GM18951 (cell line): ENCODE results near the gene LRRC23.
A peak's percentile ranks its signal among the peaks of the same experiment; 100 is the strongest.

ENCODE experiments used
- POLR2A ChIP-seq: IDR thresholded peaks from 4 replicates; pipeline ENCODE4 v1.6.1; 2011; ENCODE audit warnings: mild to moderate bottlenecking; ENCODE audit not compliant: insufficient read length, insufficient read depth; ENCODE audit errors: extremely low read depth
- in situ Hi-C: fragments of 300-500 bp; cut with MboI; formaldehyde crosslinking; loops from one replicate; pipeline ENCODE4 v1.12.0; 2022; ENCODE audit warnings: low sequenced_read_pairs, mixed read lengths, inconsistent platforms; ENCODE audit not compliant: unreplicated experiment

The LRRC23 gene

DNA sequence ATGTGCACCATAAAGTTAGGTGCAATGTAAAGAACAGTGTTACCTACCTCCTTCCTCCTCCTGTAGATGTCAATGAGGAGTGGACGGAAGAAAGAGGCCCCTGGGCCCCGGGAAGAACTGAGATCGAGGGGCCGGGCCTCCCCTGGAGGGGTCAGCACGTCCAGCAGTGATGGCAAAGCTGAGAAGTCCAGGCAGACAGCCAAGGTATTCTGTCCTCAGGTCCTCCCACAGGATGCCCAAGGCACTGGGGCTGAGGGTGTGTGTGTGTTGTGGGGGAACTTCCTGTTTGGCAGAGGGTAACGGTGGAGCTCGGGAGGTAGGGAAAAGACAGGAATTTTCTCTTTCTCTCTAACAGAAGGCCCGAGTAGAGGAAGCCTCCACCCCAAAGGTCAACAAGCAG, 29.5 kb downstream of the LRRC23 start:
- TF ChIP-seq POLR2A, result no peak
- in situ Hi-C loops, result no loop called here

- TF ChIP-seq POLR2A, result no peak
- in situ Hi-C loops, result no loop called here
These were observed 31.0 kb downstream of the LRRC23 start for GRCh38 chr12:6935371-6936193.

- in situ Hi-C loops, result no loop called here
- TF ChIP-seq POLR2A, result no peak
These were observed 31.6 kb downstream of the LRRC23 start for GRCh38 chr12:6936194-6936635.

- in situ Hi-C loops, result no loop called here
These were observed 32.2 kb downstream of the LRRC23 start for GRCh38 chr12:6936636-6937480.

GRCh38 chr12:6937481-6938352, 33.1 kb downstream of the LRRC23 start:
- in situ Hi-C loops, result no loop called here
- peak; percentile 88 for TF ChIP-seq POLR2A

More at GRCh38 chr12:6936636-6937480, 32.2 kb downstream of the LRRC23 start:
- TF ChIP-seq POLR2A, result no peak

DNA sequence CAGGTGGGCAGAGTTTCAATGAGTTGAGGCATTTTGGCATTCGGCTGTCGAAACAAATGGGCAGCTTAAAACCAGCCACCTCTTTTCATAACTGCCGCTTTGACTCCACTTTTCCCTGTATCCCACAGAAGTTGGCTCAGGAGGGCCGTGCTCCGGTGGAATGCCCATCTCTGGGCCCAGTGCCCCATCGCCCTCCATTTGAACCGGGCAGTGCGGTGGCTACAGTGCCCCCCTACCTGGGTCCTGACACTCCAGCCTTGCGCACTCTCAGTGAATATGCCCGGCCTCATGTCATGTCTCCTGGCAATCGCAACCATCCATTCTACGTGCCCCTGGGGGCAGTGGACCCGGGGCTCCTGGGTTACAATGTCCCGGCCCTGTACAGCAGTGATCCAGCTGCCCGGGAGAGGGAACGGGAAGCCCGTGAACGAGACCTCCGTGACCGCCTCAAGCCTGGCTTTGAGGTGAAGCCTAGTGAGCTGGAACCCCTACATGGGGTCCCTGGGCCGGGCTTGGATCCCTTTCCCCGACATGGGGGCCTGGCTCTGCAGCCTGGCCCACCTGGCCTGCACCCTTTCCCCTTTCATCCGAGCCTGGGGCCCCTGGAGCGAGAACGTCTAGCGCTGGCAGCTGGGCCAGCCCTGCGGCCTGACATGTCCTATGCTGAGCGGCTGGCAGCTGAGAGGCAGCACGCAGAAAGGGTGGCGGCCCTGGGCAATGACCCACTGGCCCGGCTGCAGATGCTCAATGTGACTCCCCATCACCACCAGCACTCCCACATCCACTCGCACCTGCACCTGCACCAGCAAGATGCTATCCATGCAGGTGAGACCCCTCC, 34.0 kb downstream of the LRRC23 start:
- in situ Hi-C loops, result no loop called here
- TF ChIP-seq POLR2A, result no peak

DNA sequence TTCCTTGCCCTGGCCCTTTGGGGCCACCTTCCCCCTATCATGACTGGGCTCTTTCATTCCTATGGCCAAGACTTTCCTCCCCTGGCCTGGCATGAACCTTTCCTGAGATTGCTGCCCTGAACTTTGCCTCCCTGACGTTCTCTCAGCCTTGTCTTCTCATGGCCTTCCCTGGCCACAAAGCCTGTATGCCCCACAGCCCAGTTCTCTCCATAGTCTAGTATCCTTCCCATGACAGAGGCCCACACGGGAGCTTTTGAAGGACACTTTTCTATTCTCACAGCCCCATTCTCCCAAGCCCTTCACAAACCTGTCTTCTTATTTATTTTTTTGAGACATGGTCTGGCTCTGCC, 34.5 kb downstream of the LRRC23 start:
- in situ Hi-C loops, result no loop called here
- no peak for TF ChIP-seq POLR2A

GRCh38 chr12:6941267-6941666, 36.6 kb downstream of the LRRC23 start:
- no peak for TF ChIP-seq POLR2A
- in situ Hi-C loops, result loop anchor here (10.0 kb wide), 1 partner anchor 164 kb away; the partner anchor contains the start of gene C1RL

- in situ Hi-C loops, result loop anchor here (10.0 kb wide), 1 partner anchor 163 kb away; the partner anchor contains the start of gene C1RL
- TF ChIP-seq POLR2A, result no peak
These were observed 37.2 kb downstream of the LRRC23 start for GRCh38 chr12:6941782-6942181.

- no peak for TF ChIP-seq POLR2A
- in situ Hi-C loops, result loop anchor here (10.0 kb wide), 1 partner anchor 163 kb away; the partner anchor contains the start of gene C1RL
These were observed 37.7 kb downstream of the LRRC23 start for GRCh38 chr12:6942331-6942665.

DNA sequence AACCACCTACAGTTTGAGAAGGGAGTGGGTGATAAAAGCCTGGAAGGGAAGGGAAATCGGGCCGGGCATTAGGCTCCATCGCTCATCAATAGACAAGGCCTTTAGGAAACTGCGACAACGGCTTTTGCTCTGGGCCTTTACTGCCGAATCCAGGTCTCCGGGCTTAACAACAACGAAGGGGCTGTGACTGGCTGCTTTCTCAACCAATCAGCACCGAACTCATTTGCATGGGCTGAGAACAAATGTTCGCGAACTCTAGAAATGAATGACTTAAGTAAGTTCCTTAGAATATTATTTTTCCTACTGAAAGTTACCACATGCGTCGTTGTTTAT, 38.7 kb downstream of the LRRC23 start:
- no peak for TF ChIP-seq POLR2A
- in situ Hi-C loops, result loop anchor here (10.0 kb wide), 1 partner anchor 161 kb away; the partner anchor contains the start of gene C1RL

DNA sequence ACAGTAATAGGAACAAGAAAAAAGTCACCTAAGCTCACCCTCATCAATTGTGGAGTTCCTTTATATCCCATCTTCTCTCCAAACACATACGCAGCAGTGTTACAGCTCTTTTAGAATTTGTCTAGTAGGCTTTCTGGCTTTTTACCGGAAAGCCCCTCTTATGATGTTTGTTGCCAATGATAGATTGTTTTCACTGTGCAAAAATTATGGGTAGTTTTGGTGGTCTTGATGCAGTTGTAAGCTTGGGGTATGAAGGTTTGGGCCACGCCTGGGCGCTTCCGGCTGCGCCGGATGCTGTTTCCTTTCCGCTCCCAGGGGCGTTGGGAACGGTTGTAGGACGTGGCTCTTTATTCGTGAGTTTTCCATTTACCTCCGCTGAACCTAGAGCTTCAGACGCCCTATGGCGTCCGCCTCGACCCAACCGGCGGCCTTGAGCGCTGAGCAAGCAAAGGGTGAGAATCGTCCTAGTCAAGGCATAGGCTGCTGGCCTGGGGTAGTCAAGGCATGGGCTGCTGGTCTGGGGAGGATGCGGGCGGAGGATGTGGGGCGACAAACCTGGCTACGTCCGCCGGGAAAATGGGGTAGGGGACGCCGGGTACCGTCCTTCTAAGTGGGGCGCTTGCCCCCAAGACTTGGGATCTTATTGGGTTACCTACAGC, 39.2 kb downstream of the LRRC23 start, which contains the start of the genes C12orf57 and RNU7-1:
C12orf57 (plus strand) TSS at position 301 of the 659 bp plus-strand sequence; CDS start at position 401, 100 bp downstream.
RNU7-1 (plus strand) TSS at position 95 of the 659 bp plus-strand sequence.
- TF ChIP-seq POLR2A, result peak; percentile 98
- in situ Hi-C loops, result loop anchor here (10.0 kb wide), 1 partner anchor 161 kb away; the partner anchor contains the start of gene C1RL
